ENCODE results near the gene MGAT4A. TPM values are rescaled to one million over a fixed set of nuclear protein-coding genes. Genes with fewer than 3 reads are reported as not detected.

MGAT4A gene
- total RNA-seq, 8 experiments from 2014 or later: 0.87 to 52.7 (median 14.8) TPM

- no peak overlapping the region for H3K4me3 ChIP-seq
- peak in 3 of 8 experiments; percentile 42 to 79 (median 50) for ATAC-seq (replicated peaks in 6 of 8)
- in situ Hi-C loops (cut with MboI; ENCODE audit: low pct_unique_long_range_greater_than_20kb in 2 of 9, low sequenced_read_pairs in 9 of 9, unreplicated experiment in 9 of 9): no loop called here
- H3K27ac ChIP-seq: no peak overlapping the region
- WGBS, 10 experiments: 2 to 90% (median 51%) methylated on average over 3 to 6 of the region's 6 CpGs
- no peaks in the 10 kb centered on the region for H3K4me1 ChIP-seq (replicated peaks in 1 of 2)
Observed at GRCh38 chr2:98717621-98718020, 13.3 kb downstream of the MGAT4A start.

- in situ Hi-C loops (cut with MboI; ENCODE audit: low pct_unique_long_range_greater_than_20kb in 2 of 9, low sequenced_read_pairs in 9 of 9, unreplicated experiment in 9 of 9): no loop called here
- no peak for ATAC-seq (replicated peaks in 6 of 8)
- WGBS, 10 experiments: 20 to 100% (median 88%) methylated on average over 1 to 5 of the region's 5 CpGs; no CpG with 5 or more reads in 2 of the 10 experiments
- Histone ChIP-seq H3K27ac (no peak overlapping the region), H3K4me1 (replicated peaks in 1 of 2) (no peaks in the 10 kb centered on the region), H3K4me3 (no peak overlapping the region)
Observed at GRCh38 chr2:98716786-98717185, 14.1 kb downstream of the MGAT4A start.

GRCh38 chr2:98715812-98716451 lies 15.0 kb downstream of the MGAT4A start:
- ATAC-seq (replicated peaks in 6 of 8): no peak
- WGBS, 10 experiments: 57 to 100% (median 93%) methylated on average over 2 to 6 of the region's 9 CpGs; no CpG with 5 or more reads in 1 of the 10 experiments
- H3K4me3 ChIP-seq: no peak overlapping the region
- no peak overlapping the region for H3K27ac ChIP-seq
- in situ Hi-C loops (cut with MboI; ENCODE audit: low pct_unique_long_range_greater_than_20kb in 2 of 9, low sequenced_read_pairs in 9 of 9, unreplicated experiment in 9 of 9): no loop called here
- no peaks in the 10 kb centered on the region for H3K4me1 ChIP-seq (replicated peaks in 1 of 2)

GRCh38 chr2:98713332-98714015 lies 17.5 kb downstream of the MGAT4A start:
- Histone ChIP-seq H3K27ac (no peak overlapping the region), H3K4me1 (replicated peaks in 1 of 2) (no peaks in the 10 kb centered on the region), H3K4me3 (no peak overlapping the region)
- WGBS, 10 experiments: 24 to 96% (median 79%) methylated on average over 3 to 4 of the region's 4 CpGs
- ATAC-seq (replicated peaks in 6 of 8): peak in 3 of 8 experiments; percentile 20 to 67 (median 46)
- in situ Hi-C loops (cut with MboI; ENCODE audit: low pct_unique_long_range_greater_than_20kb in 2 of 9, low sequenced_read_pairs in 9 of 9, unreplicated experiment in 9 of 9): no loop called here

GRCh38 chr2:98712145-98712544 lies 18.8 kb downstream of the MGAT4A start:
- Histone ChIP-seq H3K27ac (no peak overlapping the region), H3K4me3 (no peak overlapping the region), H3K4me1 (replicated peaks in 1 of 2) (no peaks in the 10 kb centered on the region)
- 20 to 100% (median 94%) methylated on average over 1 to 3 of the region's 3 CpGs; no CpG with 5 or more reads in 1 of the 10 experiments for WGBS, 10 experiments
- in situ Hi-C loops (cut with MboI; ENCODE audit: low pct_unique_long_range_greater_than_20kb in 2 of 9, low sequenced_read_pairs in 9 of 9, unreplicated experiment in 9 of 9): no loop called here
- ATAC-seq (replicated peaks in 6 of 8): no peak

GRCh38 chr2:98711506-98711905 lies 19.4 kb downstream of the MGAT4A start:
- no peak for ATAC-seq (replicated peaks in 6 of 8)
- 20 to 100% (median 80%) methylated on average over 1 to 3 of the region's 3 CpGs; no CpG with 5 or more reads in 2 of the 10 experiments for WGBS, 10 experiments
- in situ Hi-C loops (cut with MboI; ENCODE audit: low pct_unique_long_range_greater_than_20kb in 2 of 9, low sequenced_read_pairs in 9 of 9, unreplicated experiment in 9 of 9): no loop called here

GRCh38 chr2:98710734-98711133 lies 20.2 kb downstream of the MGAT4A start:
- WGBS, 10 experiments: 52 to 100% (median 94%) methylated on average over 1 to 4 of the region's 4 CpGs
- Histone ChIP-seq H3K4me1 (replicated peaks in 1 of 2) (no peaks in the 10 kb centered on the region), H3K4me3 (no peak overlapping the region), H3K27ac (no peak overlapping the region)
- no peak for ATAC-seq (replicated peaks in 6 of 8)
- in situ Hi-C loops (cut with MboI; ENCODE audit: low pct_unique_long_range_greater_than_20kb in 2 of 9, low sequenced_read_pairs in 9 of 9, unreplicated experiment in 9 of 9): no loop called here

More at GRCh38 chr2:98711506-98711905, 19.4 kb downstream of the MGAT4A start:
- no peaks in the 10 kb centered on the region for H3K4me1 ChIP-seq (replicated peaks in 1 of 2)
- H3K27ac ChIP-seq: no peak overlapping the region
- no peak overlapping the region for H3K4me3 ChIP-seq

- H3K27ac ChIP-seq: no peak overlapping the region
- in situ Hi-C loops (cut with MboI; ENCODE audit: low pct_unique_long_range_greater_than_20kb in 2 of 9, low sequenced_read_pairs in 9 of 9, unreplicated experiment in 9 of 9): no loop called here
- peak in 1 of 8 experiments; percentile 37 for ATAC-seq (replicated peaks in 6 of 8)
- H3K4me3 ChIP-seq: no peak overlapping the region
- no peaks in the 10 kb centered on the region for H3K4me1 ChIP-seq (replicated peaks in 1 of 2)
Observed at GRCh38 chr2:98709535-98709934, 21.4 kb downstream of the MGAT4A start.

- WGBS, 10 experiments: 8 to 100% (median 88%) methylated on average over 1 to 6 of the region's 6 CpGs
Observed at GRCh38 chr2:98708396-98709186, 22.3 kb downstream of the MGAT4A start.

GRCh38 chr2:98706591-98706990 lies 24.3 kb downstream of the MGAT4A start:
- Histone ChIP-seq H3K4me1 (replicated peaks in 1 of 2) (no peaks in the 10 kb centered on the region), H3K27ac (no peak overlapping the region), H3K4me3 (no peak overlapping the region)
- in situ Hi-C loops (cut with MboI; ENCODE audit: low pct_unique_long_range_greater_than_20kb in 2 of 9, low sequenced_read_pairs in 9 of 9, unreplicated experiment in 9 of 9): no loop called here
- peak in 2 of 8 experiments; percentile 17 to 96 for ATAC-seq (replicated peaks in 6 of 8)
- 0 to 100% (median 80%) methylated on average over 1 to 2 of the region's 2 CpGs; no CpG with 5 or more reads in 3 of the 10 experiments for WGBS, 10 experiments

More at GRCh38 chr2:98708396-98709186, 22.3 kb downstream of the MGAT4A start:
- Histone ChIP-seq H3K27ac (no peak overlapping the region), H3K4me1 (replicated peaks in 1 of 2) (no peaks in the 10 kb centered on the region), H3K4me3 (no peak overlapping the region)
- in situ Hi-C loops (cut with MboI; ENCODE audit: low pct_unique_long_range_greater_than_20kb in 2 of 9, low sequenced_read_pairs in 9 of 9, unreplicated experiment in 9 of 9): no loop called here
- no peak for ATAC-seq (replicated peaks in 6 of 8)

GRCh38 chr2:98705333-98705617 lies 25.7 kb downstream of the MGAT4A start:
- 41 to 96% (median 50%) methylated on average over 1 to 3 of the region's 3 CpGs; no CpG with 5 or more reads in 5 of the 10 experiments for WGBS, 10 experiments
- no peaks in the 10 kb centered on the region for H3K4me1 ChIP-seq (replicated peaks in 1 of 2)
- in situ Hi-C loops (cut with MboI; ENCODE audit: low pct_unique_long_range_greater_than_20kb in 2 of 9, low sequenced_read_pairs in 9 of 9, unreplicated experiment in 9 of 9): no loop called here
- H3K27ac ChIP-seq: no peak overlapping the region
- no peak overlapping the region for H3K4me3 ChIP-seq
- no peak for ATAC-seq (replicated peaks in 6 of 8)

- in situ Hi-C loops (cut with MboI; ENCODE audit: low pct_unique_long_range_greater_than_20kb in 2 of 9, low sequenced_read_pairs in 9 of 9, unreplicated experiment in 9 of 9): no loop called here
- Histone ChIP-seq H3K4me1 (replicated peaks in 1 of 2) (no peaks in the 10 kb centered on the region), H3K4me3 (no peak overlapping the region), H3K27ac (no peak overlapping the region)
- WGBS, 10 experiments: 40 to 100% (median 92%) methylated on average over 1 to 7 of the region's 9 CpGs; no CpG with 5 or more reads in 1 of the 10 experiments
- no peak for ATAC-seq (replicated peaks in 6 of 8)
Observed at GRCh38 chr2:98704499-98705332, 26.2 kb downstream of the MGAT4A start.
